Right lobe of liver (tissue), 4 donors: ENCODE results near the gene ASPG.

Experiments used
- CTCF ChIP-seq, 4 donors: fragments of 200-600 bp in 3 of 4; fragments of 450-650 bp in 1 of 4; IDR thresholded peaks; one replicate each; pipeline versions ENCODE4 v1.5.1 to v1.8.0; 2016 to 2022; ENCODE audit warnings: antibody characterized with exemption in 4 of 4, mild to moderate bottlenecking in 2 of 4
- POLR2A ChIP-seq: fragments of 450-650 bp; IDR thresholded peaks from one replicate; pipeline ENCODE4 v1.6.1; 2017; ENCODE audit warnings: antibody characterized with exemption, mild to moderate bottlenecking
- donor health status: DM: no; HTN: no; CAD: no.
- donor health status: DM: no; HTN: no; CAD: no.
- donor health status: DM: no; HTN: yes; CAD: no.

GRCh38 chr14:104069541-104069940, 16.0 kb upstream of the ASPG start:
- TF ChIP-seq POLR2A (no peak), CTCF (IDR thresholded peaks at IDR 0.05) (no peak)
